KG1 (cell line): ENCODE results near the gene BLCAP.
"Not testable (repeated sequence)": the region's sequence is repeated elsewhere in the genome, so short reads cannot be mapped to it uniquely, and the experiment has no call there.

ENCODE experiments used
- DNase-seq: peaks from one replicate; lab custom pipeline; 2025; lab: John Stamatoyannopoulos, UW

Gene BLCAP

GRCh38 chr20:37556538-37556937, 28.9 kb upstream of the BLCAP start:
- DNase-seq: no peak

DNA sequence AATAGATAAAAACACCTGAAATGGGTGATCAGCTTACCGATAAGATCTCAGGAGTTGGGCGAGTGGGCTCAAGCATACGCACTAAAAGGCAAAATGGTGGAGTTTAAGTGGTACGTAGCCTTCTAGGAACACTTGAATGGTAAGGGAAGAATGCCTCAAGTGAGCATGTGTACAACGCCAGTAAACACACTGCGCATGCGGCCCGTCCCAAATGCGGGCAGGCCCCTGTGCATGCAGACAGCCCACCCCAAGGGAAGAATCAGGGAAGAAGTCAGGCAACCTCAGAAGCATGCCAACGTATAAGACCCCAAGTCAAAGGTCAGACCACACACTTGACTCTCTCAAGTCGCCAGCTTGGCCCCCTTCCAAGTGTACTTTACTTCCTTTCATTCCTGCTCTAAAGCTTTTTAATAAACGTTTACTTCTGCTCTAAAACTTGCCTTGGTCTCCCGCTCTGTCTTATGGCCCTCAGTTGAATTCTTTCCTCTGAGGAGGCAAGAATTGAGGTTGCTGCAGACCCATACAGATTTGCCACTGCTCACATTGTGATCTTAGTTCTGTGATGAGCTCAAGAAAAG, 27.1 kb upstream of the BLCAP start:
- DNase-seq: not testable (repeated sequence)

- no peak for DNase-seq
These were observed 24.7 kb upstream of the BLCAP start for GRCh38 chr20:37552415-37552814.

DNA sequence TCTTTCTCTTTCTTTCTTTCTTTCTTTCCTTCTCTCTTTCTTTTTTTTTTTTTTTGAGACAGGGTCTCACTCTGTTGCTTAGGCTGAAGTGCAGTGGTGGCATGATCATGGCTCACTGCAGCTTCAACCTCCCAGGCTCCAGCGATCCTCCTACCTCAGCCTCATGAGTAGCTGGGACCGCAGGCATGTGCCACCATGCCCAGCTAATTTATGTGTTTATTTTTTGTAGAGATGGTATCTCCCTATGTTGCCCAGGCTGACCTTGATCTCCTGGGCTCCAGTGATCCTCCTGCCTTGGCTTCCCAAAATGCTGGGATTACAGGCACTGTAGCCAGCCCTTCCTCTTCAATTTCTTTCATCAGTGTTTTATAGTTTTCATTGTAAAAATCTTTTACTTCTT, 24.0 kb upstream of the BLCAP start:
- not testable (repeated sequence) for DNase-seq

- DNase-seq: not testable (repeated sequence)
These were observed 22.6 kb upstream of the BLCAP start for GRCh38 chr20:37550101-37550920.

GRCh38 chr20:37547912-37548311, 20.2 kb upstream of the BLCAP start:
- no peak for DNase-seq

DNA sequence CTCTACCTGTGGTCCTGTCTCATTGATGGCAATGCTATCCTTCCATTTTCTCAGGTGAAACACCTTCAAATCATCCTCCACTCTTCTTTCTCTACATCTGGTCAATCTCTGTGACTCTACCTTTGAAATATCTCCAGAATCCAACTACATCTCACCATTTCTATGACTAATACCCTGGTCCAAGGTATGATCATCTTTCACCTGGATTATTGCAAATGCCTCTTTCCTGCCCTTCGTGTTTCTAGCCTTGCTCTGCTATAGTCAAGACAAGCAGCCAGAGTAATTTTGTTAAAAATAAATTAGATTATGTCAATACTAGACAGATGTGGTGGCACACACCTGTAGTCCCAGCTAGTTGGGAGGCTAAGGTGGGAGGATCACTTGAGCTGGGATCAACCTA, 17.8 kb upstream of the BLCAP start:
- no peak for DNase-seq

- no peak for DNase-seq
These were observed 16.7 kb upstream of the BLCAP start for GRCh38 chr20:37544386-37544785.

- no peak for DNase-seq
These were observed 16.2 kb upstream of the BLCAP start for GRCh38 chr20:37543828-37544227.

GRCh38 chr20:37542281-37542680, 14.6 kb upstream of the BLCAP start:
- no peak for DNase-seq

- no peak for DNase-seq
These were observed 13.7 kb upstream of the BLCAP start for GRCh38 chr20:37541326-37541725.

DNA sequence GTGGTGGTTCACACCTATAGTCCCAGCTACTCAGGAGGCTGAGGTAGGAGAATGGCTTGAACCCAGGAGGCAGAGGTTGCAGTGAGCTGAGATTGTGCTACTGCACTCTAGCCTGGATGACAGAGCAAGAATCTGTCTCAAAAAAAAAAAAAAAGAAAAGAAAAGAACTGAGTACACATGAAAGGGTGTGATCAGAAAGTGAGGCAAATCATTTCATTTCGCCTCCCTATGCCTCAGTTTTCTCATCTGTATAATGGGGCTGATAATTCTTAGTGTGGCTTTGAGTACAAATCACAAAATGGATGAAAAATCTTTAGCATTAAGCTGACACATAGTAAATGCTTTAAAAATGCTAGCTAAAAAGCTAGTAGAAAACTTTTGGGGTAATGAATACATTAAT, 13.2 kb upstream of the BLCAP start:
- not testable (repeated sequence) for DNase-seq

GRCh38 chr20:37540001-37540400, 12.3 kb upstream of the BLCAP start:
- no peak for DNase-seq

DNA sequence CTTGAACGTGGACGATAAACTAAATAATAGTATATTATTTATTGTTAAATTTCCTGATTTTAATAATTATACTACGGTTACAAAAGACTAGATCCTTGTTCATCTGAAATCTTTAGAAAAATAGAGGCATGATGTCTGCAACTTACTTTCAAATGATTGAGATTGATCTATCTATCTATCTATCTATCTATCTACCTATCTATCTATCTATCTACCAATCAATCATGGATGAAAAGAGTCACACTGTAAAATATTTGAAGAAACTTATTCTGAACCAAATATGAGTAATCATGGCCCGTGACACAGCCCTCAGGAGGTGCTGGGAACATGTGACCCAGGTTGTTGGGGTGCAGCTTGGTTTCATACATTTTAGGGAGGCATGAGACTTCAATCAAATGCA, 11.7 kb upstream of the BLCAP start:
- no peak for DNase-seq

- no peak for DNase-seq
These were observed 10.3 kb upstream of the BLCAP start for GRCh38 chr20:37538003-37538402.

- no peak for DNase-seq
These were observed 9.8 kb upstream of the BLCAP start for GRCh38 chr20:37537505-37537904.

DNA sequence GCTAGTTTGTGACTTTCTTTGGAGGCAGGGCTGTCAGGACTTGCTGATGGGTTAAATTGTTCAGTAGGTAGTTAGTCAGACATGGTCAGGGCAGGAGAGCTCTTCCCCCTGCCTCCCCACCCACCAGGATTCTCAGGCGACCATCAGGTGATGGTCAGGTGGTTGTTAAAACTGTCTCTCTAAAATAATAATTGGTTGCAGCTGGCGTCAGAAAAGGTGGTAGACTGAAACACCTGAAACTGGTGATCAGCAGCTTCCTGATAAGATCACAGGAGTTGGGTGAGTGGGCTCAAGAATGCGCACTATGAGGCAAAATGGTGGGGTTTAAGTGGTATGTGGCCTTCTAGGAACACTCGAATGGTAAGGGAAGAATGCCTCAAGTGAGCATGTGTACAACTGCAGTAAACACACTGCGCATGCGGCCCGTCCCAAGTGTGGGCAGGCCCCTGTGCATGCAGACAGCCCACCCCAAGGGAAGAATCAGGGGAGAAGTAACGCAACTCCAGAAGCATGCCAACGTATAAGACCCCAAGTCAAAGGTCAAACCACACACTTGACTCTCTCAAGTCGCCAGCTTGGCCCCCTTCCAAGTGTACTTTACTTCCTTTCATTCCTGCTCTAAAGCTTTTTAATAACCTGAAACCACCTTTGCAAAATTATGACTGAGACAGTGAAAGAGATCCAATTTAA, 7.9 kb upstream of the BLCAP start:
- DNase-seq: no peak

DNA sequence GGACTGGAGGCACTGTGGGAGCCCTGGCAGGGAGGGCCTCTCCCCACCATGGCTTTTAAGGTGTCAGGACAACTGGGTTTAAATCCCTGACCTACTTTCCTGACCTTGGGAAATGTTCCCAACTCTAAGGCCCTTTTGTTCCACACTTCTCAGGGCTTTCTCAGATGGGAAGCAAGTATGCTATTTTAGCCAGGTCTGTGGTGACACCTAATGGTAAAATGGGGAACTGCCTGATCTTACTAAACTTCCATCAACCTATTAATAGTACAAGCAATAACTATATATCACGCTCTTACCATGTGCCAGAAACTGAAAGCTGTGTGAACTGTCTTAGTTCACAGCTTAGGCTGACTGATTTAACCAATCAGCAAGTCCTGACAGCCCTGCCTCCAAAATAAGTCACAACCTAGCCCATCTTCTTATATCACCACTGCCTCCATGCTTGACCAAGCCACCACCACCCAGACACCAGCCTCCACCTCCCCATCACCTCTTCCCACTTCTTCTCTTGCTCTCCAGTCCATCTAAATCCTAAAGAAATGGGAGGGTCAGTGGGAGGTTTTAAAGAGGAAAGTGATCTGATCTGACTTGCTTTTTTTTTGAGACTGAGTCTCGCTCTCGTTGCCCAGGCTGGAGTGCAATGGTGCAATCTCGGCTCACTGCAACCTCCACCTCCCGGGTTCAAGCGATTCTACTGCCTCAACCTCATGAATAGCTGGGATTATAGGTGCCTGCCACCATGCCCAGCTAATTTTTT, 6.9 kb upstream of the BLCAP start:
- DNase-seq: peak; percentile 43

DNA sequence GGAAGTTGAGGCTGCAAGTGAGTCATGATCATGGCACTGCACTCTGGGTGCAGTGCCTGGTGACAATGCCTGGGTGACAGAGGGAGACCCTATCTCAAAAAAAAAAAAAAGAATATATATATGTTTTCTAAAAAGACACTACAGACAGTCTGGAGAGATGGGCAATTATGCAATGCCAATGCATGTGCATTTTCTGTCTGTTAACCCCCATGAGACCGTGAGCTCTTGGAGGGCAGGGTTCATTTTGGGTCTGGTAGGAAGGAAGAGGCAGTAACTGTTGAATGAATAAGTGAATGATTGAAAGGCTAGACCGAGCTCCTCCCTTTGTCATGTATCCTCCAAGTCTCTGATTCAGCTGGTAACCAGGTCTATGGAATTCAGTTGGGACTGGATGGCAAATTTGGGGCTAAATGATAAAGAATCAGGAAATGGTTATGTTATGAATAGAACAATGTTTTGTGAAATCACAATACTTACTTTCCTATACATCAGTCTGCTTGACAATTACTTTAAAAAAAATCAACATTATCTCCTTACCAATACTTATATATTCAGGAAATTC, 5.6 kb upstream of the BLCAP start:
- no peak for DNase-seq

GRCh38 chr20:37531856-37532255, 4.2 kb upstream of the BLCAP start:
- no peak for DNase-seq

DNA sequence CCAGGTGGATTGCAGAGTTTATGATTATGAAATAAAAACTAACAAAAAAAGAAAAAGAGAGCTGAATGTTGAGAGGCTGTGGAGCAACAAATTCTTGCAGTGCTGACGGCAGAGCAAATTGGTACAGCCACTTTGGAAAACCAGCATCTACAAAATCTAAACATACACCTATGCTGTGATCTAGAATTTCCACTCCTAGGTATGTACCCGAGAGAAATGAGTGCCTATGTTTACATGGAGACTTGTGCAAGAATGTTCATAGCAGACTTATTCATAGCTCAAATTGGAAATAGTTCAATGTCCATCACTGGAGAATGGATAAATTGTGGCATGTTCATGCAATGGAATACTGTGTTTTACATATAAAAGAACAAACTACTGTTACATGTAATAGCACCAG, 3.0 kb upstream of the BLCAP start:
- DNase-seq: no peak

DNA sequence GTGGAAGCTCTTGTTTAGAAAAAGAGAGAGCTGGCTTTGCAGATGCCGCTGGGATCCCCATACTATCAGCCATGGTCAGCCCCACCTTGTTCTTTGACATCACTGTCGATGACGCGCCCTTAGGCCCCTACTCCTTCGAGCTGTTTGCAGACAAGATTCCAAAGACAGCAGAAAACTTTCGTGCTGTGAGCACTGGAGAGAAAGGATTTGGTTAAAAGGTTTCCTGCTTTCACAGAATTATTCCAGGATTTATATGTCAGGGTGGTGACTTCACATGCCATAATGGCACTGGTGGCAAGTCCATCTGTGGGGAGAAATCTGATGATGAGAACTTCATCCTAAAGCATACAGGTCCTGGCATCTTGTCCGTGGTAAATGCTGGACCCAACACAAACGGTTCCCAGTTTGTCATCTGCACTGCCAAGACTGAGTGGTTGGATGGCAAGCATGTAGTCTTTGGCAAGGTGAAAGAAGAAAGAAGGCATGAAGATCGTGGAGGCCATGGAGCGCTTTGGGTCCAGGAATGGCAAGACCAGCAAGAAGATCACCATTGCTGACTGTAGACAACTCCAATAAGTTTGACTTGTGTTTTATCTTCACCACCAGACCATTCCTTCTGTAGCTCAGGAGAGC, 2.4 kb upstream of the BLCAP start:
- DNase-seq: no peak
